ENCODE measurements around the gene MEPE.

DNA sequence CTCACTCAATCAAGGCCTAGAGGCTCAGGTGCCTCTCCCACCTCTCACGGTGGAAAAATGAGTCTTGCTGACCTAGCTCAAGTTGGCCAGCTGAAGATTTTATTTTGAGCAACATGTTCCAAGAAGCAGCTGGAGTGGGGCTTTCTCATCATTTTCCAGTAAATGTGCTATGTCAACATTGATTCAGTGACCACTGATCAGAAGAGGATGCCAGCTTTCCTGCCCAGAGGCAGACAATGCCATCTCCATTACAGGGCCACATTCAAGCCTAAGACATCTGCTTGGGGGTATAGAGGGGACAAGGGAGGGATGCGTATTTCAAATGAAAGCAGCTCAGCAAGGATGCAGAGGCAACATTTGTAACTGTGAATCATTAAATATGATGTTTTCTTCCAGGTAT, 3.0 kb downstream of the MEPE start:
- TF ChIP-seq EZH2phosphoT487 (IDR thresholded peaks at IDR 0.05; ENCODE audit: borderline replicate concordance, low read depth, low read length), result no peak
- TF ChIP-seq, protein P1, sequence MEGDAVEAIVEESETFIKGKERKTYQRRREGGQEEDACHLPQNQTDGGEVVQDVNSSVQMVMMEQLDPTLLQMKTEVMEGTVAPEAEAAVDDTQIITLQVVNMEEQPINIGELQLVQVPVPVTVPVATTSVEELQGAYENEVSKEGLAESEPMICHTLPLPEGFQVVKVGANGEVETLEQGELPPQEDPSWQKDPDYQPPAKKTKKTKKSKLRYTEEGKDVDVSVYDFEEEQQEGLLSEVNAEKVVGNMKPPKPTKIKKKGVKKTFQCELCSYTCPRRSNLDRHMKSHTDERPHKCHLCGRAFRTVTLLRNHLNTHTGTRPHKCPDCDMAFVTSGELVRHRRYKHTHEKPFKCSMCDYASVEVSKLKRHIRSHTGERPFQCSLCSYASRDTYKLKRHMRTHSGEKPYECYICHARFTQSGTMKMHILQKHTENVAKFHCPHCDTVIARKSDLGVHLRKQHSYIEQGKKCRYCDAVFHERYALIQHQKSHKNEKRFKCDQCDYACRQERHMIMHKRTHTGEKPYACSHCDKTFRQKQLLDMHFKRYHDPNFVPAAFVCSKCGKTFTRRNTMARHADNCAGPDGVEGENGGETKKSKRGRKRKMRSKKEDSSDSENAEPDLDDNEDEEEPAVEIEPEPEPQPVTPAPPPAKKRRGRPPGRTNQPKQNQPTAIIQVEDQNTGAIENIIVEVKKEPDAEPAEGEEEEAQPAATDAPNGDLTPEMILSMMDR (conservative IDR thresholded peaks at IDR 0.05; ENCODE audit: low read length), result no peak
